ENCODE measurements around the gene UST. TPM values are rescaled to one million over a fixed set of nuclear protein-coding genes. Genes with fewer than 3 reads are reported as not detected.

UST gene
- polyA plus RNA-seq, 1 donor (not counting 4 experiments of a cell fraction or from before 2014, with no cell fraction given) = 6.1 TPM

- no peak for FAIRE-seq
Observed at GRCh38 chr6:149125309-149125708, 378.5 kb downstream of the UST start.

More at GRCh38 chr6:149125309-149125708, 378.5 kb downstream of the UST start:
- no peak overlapping the region for H3K27ac ChIP-seq (ENCODE audit: control insufficient read depth, insufficient read depth, low read length)
- H2AFZ ChIP-seq (ENCODE audit: control insufficient read depth, low read length) = no peak overlapping the region
- TF ChIP-seq EZH2 (IDR thresholded peaks at IDR 0.05; ENCODE audit: low read length) (no peak), CTCF (optimal IDR thresholded peaks at IDR 0.05 in 1 of 3, IDR thresholded peaks at IDR 0.05 in 1 of 3, conservative IDR thresholded peaks at IDR 0.05 in 1 of 3; ENCODE audit: extremely low read depth in 1 of 3, insufficient read depth in 2 of 3, low read length in 3 of 3) (no peak)
- peaks cover 4% of the 10 kb centered on the region for H3K4me1 ChIP-seq (ENCODE audit: control insufficient read depth, extremely low read depth, insufficient read depth, low read length)
- no peaks in the 10 kb centered on the region for H3K9me1 ChIP-seq (ENCODE audit: control insufficient read depth, extremely low read depth, insufficient read depth, low read length)
- H3K9me3 ChIP-seq (ENCODE audit: control insufficient read depth, low read depth, low read length) = no peaks in the 10 kb centered on the region
- no peak overlapping the region for H3K4me2 ChIP-seq (ENCODE audit: control insufficient read depth, extremely low read depth, insufficient read depth, low read depth, low read length)
- no peak for DNase-seq (ENCODE audit: low read depth, low spot score)
- H3K79me2 ChIP-seq (ENCODE audit: control insufficient read depth, insufficient read depth, low read length) = no peaks in the 10 kb centered on the region
- no peak overlapping the region for H3K4me3 ChIP-seq (ENCODE audit: control insufficient read depth in 2 of 3, extremely low read depth in 1 of 3, insufficient read depth in 2 of 3, low read depth in 1 of 3, low read length in 3 of 3)
- no peaks in the 10 kb centered on the region for H3K27me3 ChIP-seq (ENCODE audit: control insufficient read depth, extremely low read depth, insufficient read depth, low read length)
- no peak overlapping the region for H3K9ac ChIP-seq (ENCODE audit: control insufficient read depth, extremely low read depth, insufficient read depth, low read length)
- H4K20me1 ChIP-seq (ENCODE audit: control insufficient read depth, extremely low read depth, insufficient read depth, low read length) = no peaks in the 10 kb centered on the region
- dilution Hi-C loops (cut with MboI; ENCODE audit: extremely low pct_ligation_motif_present, low sequenced_read_pairs) = no loop called here
- no peaks in the 10 kb centered on the region for H3K36me3 ChIP-seq (ENCODE audit: control insufficient read depth in 2 of 2, extremely low read depth in 1 of 2, insufficient read depth in 2 of 2, low read length in 2 of 2)
